NCI-H1694 treated with DMSO at 0.1 percent for 48 hours (cell line): ENCODE data around the gene KLK3.
"Not testable (repeated sequence)": the region's sequence is repeated elsewhere in the genome, so short reads cannot be mapped to it uniquely, and the experiment has no call there.

ENCODE experiments used
- DNase-seq: peaks from one replicate; lab custom pipeline; 2025; lab: John Stamatoyannopoulos, UW

KLK3 gene

DNA sequence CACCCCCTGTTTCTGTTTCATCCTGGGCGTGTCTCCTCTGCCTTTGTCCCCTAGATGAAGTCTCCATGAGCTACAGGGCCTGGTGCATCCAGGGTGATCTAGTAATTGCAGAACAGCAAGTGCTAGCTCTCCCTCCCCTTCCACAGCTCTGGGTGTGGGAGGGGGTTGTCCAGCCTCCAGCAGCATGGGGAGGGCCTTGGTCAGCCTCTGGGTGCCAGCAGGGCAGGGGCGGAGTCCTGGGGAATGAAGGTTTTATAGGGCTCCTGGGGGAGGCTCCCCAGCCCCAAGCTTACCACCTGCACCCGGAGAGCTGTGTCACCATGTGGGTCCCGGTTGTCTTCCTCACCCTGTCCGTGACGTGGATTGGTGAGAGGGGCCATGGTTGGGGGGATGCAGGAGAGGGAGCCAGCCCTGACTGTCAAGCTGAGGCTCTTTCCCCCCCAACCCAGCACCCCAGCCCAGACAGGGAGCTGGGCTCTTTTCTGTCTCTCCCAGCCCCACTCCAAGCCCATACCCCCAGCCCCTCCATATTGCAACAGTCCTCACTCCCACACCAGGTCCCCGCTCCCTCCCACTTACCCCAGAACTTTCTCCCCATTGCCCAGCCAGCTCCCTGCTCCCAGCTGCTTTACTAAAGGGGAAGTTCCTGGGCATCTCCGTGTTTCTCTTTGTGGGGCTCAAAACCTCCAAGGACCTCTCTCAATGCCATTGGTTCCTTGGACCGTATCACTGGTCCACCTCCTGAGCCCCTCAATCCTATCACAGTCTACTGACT, at the start of gene KLK3:
Gene KLK3, plus strand, starts transcription at position 280 of the 775 bp plus-strand sequence. Its CDS starts 41 bp downstream, at position 321.
- DNase-seq, result no peak

DNA sequence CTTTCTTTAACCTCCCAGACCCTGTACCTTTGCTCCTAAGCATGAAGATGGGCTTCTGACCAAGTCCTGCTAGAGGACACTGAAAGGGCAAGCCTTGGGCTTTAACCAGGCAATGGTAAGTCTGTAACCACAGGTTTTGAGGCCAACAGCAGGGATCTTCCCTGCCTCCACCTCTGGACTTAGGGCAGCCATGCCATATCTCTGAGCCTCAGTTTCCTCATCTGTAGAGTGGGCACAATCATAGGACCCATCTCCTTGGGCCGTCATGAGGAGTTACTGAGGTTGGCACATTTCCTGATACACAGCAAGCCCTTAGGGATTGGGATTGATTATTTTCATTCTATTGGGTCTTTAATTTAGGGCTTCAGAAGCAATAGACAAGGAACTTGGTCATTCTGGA, 45.9 kb upstream of the KLK3 start:
- DNase-seq, result no peak

DNA sequence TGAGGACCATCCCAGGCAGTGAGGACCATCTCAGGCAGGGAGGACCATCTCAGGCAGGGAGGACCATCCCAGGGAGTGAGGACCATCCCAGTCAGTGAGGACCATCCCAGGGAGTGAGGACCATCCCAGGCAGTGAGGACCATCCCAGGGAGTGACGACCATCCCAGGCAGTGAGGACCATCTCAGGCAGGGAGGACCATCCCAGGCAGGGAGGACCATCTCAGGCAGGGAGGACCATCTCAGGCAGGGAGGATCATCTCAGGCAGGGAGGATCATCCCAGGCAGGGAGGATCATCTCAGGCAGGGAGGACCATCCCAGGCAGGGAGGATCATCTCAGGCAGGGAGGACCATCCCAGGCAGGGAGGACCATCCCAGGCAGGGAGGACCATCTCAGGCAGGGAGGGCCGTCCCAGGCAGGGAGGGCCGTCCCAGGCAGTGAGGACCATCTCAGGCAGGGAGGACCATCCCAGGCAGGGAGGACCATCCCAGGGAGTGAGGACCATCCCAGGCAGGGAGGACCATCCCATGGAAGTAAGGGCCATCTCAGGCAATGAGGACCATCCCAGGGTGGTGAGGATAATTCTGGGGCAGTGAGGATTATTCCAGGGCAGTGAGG, 43.0 kb upstream of the KLK3 start:
- not testable (repeated sequence) for DNase-seq

GRCh38 chr19:50812474-50812873, 42.2 kb upstream of the KLK3 start:
- DNase-seq, result no peak

DNA sequence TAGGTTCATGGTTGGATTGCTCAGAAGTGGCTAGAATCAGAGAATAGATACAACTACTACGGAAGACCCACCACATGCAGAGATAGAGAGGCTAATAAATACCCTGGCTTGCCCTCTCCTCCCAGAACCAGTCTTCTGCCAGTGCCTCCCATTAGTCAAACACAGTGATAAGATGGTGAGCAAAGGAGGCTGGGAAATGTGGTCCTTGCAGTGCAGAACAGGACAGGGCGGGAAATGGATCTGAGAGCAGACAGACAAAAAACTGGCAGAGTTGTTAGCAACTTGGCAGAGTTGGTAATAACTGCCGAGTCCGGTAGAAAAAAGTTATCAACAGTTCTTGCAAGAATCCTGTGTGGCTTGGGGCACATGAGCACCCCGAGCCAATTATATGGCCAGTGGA, 39.8 kb upstream of the KLK3 start:
- DNase-seq, result no peak

DNA sequence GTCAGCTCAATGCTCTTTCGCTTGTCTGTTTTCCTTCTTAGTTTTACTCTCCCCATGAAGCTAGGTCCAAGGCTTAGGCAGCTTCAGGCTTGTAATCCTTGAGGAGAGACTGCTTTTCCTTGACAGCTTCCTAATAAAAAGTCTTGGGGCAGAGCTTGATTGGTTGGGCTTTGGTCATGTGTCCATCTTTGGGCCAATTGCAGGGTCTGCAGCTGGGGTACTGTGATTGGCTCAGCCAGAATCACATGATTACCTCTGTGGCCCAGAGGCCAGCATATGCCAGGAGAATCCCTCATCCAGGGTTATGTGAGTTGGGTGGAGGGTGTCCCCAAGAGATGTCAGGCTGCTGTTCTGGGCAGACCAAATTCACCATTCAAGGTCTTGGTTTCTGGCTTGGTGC, 39.3 kb upstream of the KLK3 start:
- DNase-seq, result no peak

DNA sequence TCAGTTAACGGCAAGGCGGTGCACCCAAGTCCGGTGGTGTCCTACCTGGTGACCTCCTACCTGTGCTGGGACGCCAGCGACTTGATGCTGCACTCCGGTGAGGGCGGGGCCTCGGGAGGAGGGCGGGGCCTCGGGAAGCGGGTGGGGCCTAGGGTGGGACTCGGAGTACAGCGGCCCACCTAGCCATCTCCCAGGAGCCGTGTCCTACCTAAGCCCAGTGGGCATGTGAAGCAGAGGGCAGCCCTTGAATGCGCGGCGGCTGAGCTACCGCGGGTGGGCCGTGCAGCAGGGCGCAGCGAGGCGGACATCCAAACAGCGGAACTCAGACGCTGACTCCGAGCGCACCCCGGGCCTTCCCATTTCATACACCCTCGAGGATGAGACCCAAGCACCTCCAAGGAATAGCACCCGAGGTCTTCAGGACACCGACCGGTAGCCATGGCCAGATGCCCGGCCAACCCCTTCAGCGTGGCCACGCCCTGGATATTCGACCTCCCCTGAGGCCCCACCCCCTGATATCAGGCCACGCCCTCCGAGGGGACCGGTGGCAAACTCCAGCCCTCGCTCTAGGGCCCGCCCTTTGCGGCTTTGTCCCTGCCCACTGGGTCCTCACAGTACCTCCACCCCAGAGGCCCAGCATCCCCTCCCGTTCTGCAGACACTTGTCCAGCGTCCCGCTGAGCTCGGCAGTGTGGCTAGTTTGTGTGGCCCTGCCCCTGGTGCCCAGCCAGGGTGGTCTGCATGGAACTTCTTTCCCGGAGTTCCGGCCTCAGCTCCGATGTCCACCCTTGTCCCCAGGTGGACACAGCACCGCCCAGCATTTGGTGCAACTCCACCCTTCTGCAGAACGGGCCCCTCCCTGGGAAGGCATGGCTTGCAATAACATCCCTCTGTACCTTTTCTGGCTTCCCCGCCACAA, 36.5 kb upstream of the KLK3 start:
- no peak for DNase-seq

GRCh38 chr19:50818859-50819472, 35.7 kb upstream of the KLK3 start:
- no peak for DNase-seq

DNA sequence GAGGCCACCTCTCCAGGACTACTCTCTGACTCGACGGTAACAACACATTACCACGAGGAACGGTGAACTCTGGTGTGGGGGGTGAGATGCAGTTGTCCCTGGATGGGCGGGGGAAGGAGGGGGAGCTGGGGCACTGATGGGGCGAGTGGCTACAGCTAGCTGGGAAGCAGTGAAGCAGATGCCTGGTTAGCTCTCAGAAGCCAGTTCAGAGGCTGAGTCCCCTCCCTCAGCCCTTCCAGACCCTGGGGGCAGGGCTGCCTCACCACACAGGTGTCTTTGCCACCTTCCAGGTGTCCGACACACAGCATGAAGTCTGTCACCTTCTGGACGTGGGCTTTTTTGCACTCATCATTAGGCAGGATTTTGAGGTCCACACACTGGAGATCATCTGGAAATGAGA, 35.1 kb upstream of the KLK3 start:
- DNase-seq, result no peak

DNA sequence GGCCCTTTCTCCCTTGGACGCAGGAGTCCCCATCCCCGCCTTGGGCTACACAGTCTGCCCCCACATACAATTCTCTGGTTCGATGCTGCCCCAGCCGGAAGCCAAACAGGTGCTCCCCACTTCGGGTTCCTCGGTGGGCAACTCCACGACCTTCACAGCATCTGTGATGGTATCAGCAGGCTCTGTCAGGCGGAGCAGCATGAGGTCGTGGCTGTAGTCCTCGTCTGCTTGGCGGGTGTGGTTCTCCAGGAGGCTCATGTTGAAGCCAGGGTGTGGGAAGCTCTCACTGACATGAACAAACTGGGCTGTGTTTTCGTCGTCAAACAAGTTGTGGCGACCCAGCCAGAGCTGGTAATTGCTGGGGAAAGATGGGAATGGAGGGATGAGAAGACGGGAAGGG, 34.6 kb upstream of the KLK3 start:
- DNase-seq, result no peak

- DNase-seq, result no peak
Measured at GRCh38 chr19:50820549-50821247, 34.0 kb upstream of the KLK3 start.

- DNase-seq, result no peak
Measured at GRCh38 chr19:50821248-50821612, 33.5 kb upstream of the KLK3 start.

DNA sequence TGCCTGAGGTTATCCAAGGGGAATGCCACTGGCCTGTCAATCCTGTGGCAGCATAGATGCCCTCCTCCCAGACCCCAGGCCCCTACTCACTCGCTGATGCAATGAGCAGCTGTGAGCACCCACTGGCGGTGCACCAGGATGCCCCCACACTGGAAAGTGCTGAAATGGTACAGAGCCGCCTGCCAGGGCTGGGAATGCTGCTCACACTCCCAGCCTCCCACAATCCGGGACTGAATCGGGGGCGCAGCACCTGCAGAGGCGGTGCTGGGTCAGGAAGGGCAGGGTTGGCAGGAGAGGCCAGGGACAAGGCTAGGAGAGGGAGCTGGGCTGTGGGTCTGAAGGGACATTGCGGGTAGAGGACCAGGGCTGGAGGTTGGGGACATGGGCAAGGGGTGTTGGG, 33.1 kb upstream of the KLK3 start:
- no peak for DNase-seq

GRCh38 chr19:50822661-50823208, 32.0 kb upstream of the KLK3 start:
- no peak for DNase-seq

GRCh38 chr19:50823389-50824042, 31.2 kb upstream of the KLK3 start, which contains the start of gene KLK1:
KLK1 (minus strand) TSS chr19:50823787; CDS start chr19:50823748, 39 bp downstream.
- DNase-seq, result no peak

- no peak for DNase-seq
Measured at GRCh38 chr19:50826492-50827240, 28.0 kb upstream of the KLK3 start.

DNA sequence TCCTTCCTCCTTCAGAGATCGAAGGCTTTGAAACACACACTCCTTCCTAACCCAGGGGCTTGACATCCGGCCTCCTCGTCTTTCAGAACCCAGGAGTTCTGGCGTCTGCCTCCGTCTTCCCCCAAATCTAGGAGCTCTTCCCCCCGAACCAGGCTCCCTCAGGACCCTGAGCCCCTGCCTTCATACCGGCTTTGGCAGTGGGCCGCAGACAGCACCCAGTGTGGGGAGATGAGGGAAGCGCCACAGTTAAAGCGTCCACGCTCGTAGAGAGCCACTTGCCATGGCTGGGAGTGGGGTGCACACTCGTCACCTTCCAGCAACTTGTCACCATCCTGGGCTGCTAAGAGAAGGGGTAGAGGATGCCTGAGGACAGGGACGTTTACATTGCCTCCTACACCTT, 27.2 kb upstream of the KLK3 start:
- DNase-seq, result no peak

DNA sequence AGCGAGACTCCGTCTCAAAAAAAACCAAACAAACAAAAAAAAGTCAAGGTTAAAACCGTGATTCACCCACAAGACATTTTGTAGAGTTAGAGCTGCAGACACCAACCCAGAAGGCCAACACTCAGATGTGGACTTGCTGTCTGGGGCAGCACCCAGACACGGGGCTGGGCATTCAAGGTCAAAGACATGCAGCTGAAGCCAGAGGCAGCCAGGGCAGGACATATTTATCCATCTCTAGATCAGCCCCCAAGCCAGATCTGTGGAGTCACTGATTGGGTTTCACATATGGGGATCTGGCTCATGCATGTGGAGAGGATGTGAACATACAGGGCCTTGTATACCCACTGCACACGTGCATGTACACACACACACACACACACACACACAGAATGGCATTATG, 24.9 kb upstream of the KLK3 start:
- DNase-seq, result no peak

DNA sequence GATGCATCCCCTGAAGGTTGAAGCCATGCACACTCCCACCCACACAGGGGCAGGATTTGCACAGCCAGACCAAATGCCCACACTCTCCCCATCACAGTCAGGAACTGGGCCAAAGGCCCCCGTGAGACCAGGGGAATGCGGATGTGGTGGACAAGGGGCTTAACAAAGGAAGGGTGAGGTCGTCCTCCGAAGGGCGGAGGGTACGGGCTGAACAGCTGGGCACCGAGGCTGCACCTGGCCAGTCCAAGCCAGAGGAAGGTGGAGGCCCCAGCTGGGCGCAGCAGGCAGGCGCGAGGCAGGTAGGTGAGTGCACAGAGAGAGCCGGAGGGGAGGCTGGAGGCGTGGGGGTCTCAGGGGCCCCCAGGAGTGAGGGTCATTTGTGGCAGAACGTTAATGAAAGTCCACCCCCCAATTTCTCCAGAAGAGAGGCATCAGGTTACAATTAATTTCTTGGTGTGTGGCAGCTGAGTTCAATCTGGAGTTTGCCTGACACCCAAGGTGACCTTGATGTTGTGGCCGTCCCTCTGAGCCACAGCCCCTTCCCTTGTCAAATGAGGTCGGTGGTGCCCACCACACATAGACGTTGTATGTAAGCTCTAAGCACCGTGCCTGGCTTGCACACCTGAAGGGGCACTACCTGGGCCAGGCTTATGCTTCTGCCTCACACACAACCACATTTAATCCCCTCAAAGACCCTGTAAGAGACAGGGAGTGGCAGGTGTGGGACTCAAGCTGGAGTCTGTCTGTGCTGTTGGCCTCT, 24.3 kb upstream of the KLK3 start:
- DNase-seq, result no peak
